Upper lobe of left lung (tissue), 4 donors: Measurements from ENCODE around the gene KRT2.

Experiments
- EP300 ChIP-seq, 4 donors: sonication (generic); formaldehyde crosslinking; IDR thresholded peaks; one replicate each; pipeline ENCODE4 v1.5.1; 2017; ENCODE audit warnings: antibody characterized with exemption in 4 of 4, control low read depth in 2 of 4
- POLR2A ChIP-seq, 4 donors: fragments of 450-650 bp; IDR thresholded peaks; one replicate each; pipeline ENCODE4 v1.5.1; 2016 to 2017; ENCODE audit warnings: antibody characterized with exemption in 4 of 4, mild to moderate bottlenecking in 2 of 4
- POLR2AphosphoS5 ChIP-seq, 2 donors: sonication (generic); formaldehyde crosslinking; IDR thresholded peaks; one replicate each; pipeline ENCODE4 v1.5.1; 2017; ENCODE audit warnings: antibody characterized with exemption in 2 of 2
- TF ChIP-seq, protein P1 (sequence below), 6 experiments: fragments of 450-650 bp in 4 of 6; fragments of 200-600 bp in 2 of 6; sonication (generic) in 2 of 6; IDR thresholded peaks; one replicate each; pipeline ENCODE4 v1.5.1; 2016 to 2019; ENCODE audit warnings: antibody characterized with exemption in 6 of 6

DNA sequence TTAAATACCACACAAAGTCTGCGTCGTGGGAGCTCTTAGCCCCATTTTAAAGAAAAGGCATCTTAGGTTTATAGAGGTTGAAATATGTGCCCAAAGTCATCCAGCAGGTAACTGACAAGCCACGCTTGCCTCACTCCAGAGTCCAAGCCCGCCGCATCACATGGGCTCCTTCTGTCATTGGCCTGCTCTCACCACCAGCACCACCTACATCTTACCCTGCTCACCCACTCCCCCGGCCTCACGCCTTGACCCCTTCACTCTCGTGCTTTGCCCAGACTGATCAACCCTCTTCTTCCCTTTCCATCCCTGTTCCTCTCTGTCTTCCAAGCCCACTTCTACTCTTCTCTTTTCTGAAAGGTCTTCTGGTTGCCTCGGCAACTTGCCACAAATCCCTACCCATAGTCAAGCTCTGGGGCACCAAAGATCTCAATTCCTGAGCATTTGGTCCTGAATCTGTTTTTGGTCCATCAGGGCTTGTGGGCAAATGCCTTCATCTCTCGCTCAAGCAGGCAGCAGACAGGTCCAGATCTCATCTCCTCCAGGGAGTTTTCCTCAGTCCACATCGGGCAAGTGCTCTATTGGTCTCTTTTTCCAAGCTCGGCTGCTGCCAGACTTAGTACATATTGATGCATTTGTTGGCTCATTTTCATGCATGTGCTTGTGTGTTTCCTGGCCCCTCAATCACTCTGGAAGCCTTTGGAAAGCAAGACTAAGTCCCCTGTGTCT lies 31.7 kb upstream of the KRT2 start:
- TF ChIP-seq, protein P1, sequence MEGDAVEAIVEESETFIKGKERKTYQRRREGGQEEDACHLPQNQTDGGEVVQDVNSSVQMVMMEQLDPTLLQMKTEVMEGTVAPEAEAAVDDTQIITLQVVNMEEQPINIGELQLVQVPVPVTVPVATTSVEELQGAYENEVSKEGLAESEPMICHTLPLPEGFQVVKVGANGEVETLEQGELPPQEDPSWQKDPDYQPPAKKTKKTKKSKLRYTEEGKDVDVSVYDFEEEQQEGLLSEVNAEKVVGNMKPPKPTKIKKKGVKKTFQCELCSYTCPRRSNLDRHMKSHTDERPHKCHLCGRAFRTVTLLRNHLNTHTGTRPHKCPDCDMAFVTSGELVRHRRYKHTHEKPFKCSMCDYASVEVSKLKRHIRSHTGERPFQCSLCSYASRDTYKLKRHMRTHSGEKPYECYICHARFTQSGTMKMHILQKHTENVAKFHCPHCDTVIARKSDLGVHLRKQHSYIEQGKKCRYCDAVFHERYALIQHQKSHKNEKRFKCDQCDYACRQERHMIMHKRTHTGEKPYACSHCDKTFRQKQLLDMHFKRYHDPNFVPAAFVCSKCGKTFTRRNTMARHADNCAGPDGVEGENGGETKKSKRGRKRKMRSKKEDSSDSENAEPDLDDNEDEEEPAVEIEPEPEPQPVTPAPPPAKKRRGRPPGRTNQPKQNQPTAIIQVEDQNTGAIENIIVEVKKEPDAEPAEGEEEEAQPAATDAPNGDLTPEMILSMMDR (IDR thresholded peaks at IDR 0.05) = no peak
- no peak for TF ChIP-seq POLR2A (IDR thresholded peaks at IDR 0.05)
- TF ChIP-seq POLR2AphosphoS5 (IDR thresholded peaks at IDR 0.05) = no peak
- no peak for TF ChIP-seq EP300 (IDR thresholded peaks at IDR 0.05)
